ENCODE measurements around the gene PSAT1. TPM values are rescaled to one million over a fixed set of nuclear protein-coding genes. Genes with fewer than 3 reads are reported as not detected.
"Not testable (repeated sequence)": the region's sequence is repeated elsewhere in the genome, so short reads cannot be mapped to it uniquely, and the experiment has no call there.

Gene PSAT1
- total RNA-seq, 2 experiments from 2014 or later: 132 to 137 TPM

GRCh38 chr9:78278801-78279200 lies 18.1 kb upstream of the PSAT1 start:
- peaks cover under 1% of the 10 kb centered on the region for H3K9me3 Mint-ChIP-seq
- DNase-seq: no peak
- ChIA-PET POLR2A (interaction anchor here (0.6 kb wide), 1 partner anchor 10 kb away, joined by 3 read pairs; no protein-coding TSS in a partner anchor), CTCF (interaction anchor here (0.7 to 1.0 kb wide), 2 partner anchors 19 to 164 kb away, joined by 3 read pairs; no protein-coding TSS in a partner anchor)
- no peak overlapping the region for H3K4me3 Mint-ChIP-seq
- no peaks in the 10 kb centered on the region for H3K4me1 Mint-ChIP-seq (ENCODE audit: low read depth)
- intact Hi-C loops (cut with micrococcal nuclease): no loop called here
- H3K27me3 Mint-ChIP-seq: peaks cover 3% of the 10 kb centered on the region
- no peak overlapping the region for H3K27ac Mint-ChIP-seq
- H3K36me3 Mint-ChIP-seq: no peaks in the 10 kb centered on the region

- intact Hi-C loops (cut with micrococcal nuclease): no loop called here
- DNase-seq: no peak
- H3K36me3 Mint-ChIP-seq: no peaks in the 10 kb centered on the region
- peaks cover 3% of the 10 kb centered on the region for H3K27me3 Mint-ChIP-seq
- H3K4me3 Mint-ChIP-seq: no peak overlapping the region
- ChIA-PET POLR2A (no interaction called here), CTCF (no interaction called here)
- no peak overlapping the region for H3K27ac Mint-ChIP-seq
- no peaks in the 10 kb centered on the region for H3K4me1 Mint-ChIP-seq (ENCODE audit: low read depth)
- H3K9me3 Mint-ChIP-seq: peaks cover 2% of the 10 kb centered on the region
Measured at GRCh38 chr9:78280982-78281668, 15.8 kb upstream of the PSAT1 start.

GRCh38 chr9:78284181-78284580 lies 12.7 kb upstream of the PSAT1 start:
- H3K27ac Mint-ChIP-seq; H3K36me3 Mint-ChIP-seq; intact Hi-C loops (cut with micrococcal nuclease); H3K9me3 Mint-ChIP-seq; H3K4me1 Mint-ChIP-seq (ENCODE audit: low read depth); H3K27me3 Mint-ChIP-seq; H3K4me3 Mint-ChIP-seq; DNase-seq; POLR2A ChIA-PET: not testable (repeated sequence)
- CTCF ChIA-PET: interaction anchor here (1.3 kb wide), 1 partner anchor 85 kb away, joined by 4 read pairs; no protein-coding TSS in a partner anchor

- H3K27ac Mint-ChIP-seq: no peak overlapping the region
- ChIA-PET CTCF (no interaction called here), POLR2A (no interaction called here)
- H3K4me3 Mint-ChIP-seq: no peak overlapping the region
- no peak for DNase-seq
- H3K9me3 Mint-ChIP-seq: peaks cover 2% of the 10 kb centered on the region
- peaks cover 3% of the 10 kb centered on the region for H3K27me3 Mint-ChIP-seq
- intact Hi-C loops (cut with micrococcal nuclease): no loop called here
- H3K36me3 Mint-ChIP-seq: no peaks in the 10 kb centered on the region
- H3K4me1 Mint-ChIP-seq (ENCODE audit: low read depth): no peaks in the 10 kb centered on the region
Measured at GRCh38 chr9:78286125-78286524, 10.8 kb upstream of the PSAT1 start.

- ChIA-PET POLR2A (interaction anchor here (0.6 kb wide), 1 partner anchor 10 kb away, joined by 3 read pairs; the partner anchor contains the start of gene PSAT1), CTCF (interaction anchor here (0.6 kb wide), 1 partner anchor 794 kb away, joined by 3 read pairs; no protein-coding TSS in a partner anchor)
- H3K4me1 Mint-ChIP-seq (ENCODE audit: low read depth): no peaks in the 10 kb centered on the region
- intact Hi-C loops (cut with micrococcal nuclease): no loop called here
- peaks cover 3% of the 10 kb centered on the region for H3K27me3 Mint-ChIP-seq
- peaks cover 2% of the 10 kb centered on the region for H3K9me3 Mint-ChIP-seq
- DNase-seq: no peak
- H3K27ac Mint-ChIP-seq: no peak overlapping the region
- no peak overlapping the region for H3K4me3 Mint-ChIP-seq
- H3K36me3 Mint-ChIP-seq: no peaks in the 10 kb centered on the region
Measured at GRCh38 chr9:78286946-78287388, 10.0 kb upstream of the PSAT1 start.

- Mint-ChIP-seq H3K9me3 (peaks cover 2% of the 10 kb centered on the region), H3K36me3 (no peaks in the 10 kb centered on the region), H3K4me1 (ENCODE audit: low read depth) (peaks cover 8% of the 10 kb centered on the region), H3K27ac (no peak overlapping the region), H3K4me3 (no peak overlapping the region), H3K27me3 (peaks cover 1% of the 10 kb centered on the region)
- CTCF ChIA-PET: no interaction called here
- intact Hi-C loops (cut with micrococcal nuclease): no loop called here
- no peak for DNase-seq
- POLR2A ChIA-PET: interaction anchor here (0.5 kb wide), 1 partner anchor 9 kb away, joined by 3 read pairs; no protein-coding TSS in a partner anchor
Measured at GRCh38 chr9:78288214-78288892, 8.6 kb upstream of the PSAT1 start.

- no peak overlapping the region for H3K4me3 Mint-ChIP-seq
- ChIA-PET CTCF (no interaction called here), POLR2A (no interaction called here)
- peaks cover 11% of the 10 kb centered on the region for H3K4me1 Mint-ChIP-seq (ENCODE audit: low read depth)
- intact Hi-C loops (cut with micrococcal nuclease): no loop called here
- DNase-seq: no peak
- H3K27me3 Mint-ChIP-seq: no peaks in the 10 kb centered on the region
- H3K27ac Mint-ChIP-seq: no peak overlapping the region
- H3K9me3 Mint-ChIP-seq: no peaks in the 10 kb centered on the region
- no peaks in the 10 kb centered on the region for H3K36me3 Mint-ChIP-seq
Measured at GRCh38 chr9:78289474-78289873, 7.5 kb upstream of the PSAT1 start.

GRCh38 chr9:78291240-78291925 lies 5.5 kb upstream of the PSAT1 start:
- Mint-ChIP-seq H3K27me3 (no peaks in the 10 kb centered on the region), H3K27ac (no peak overlapping the region), H3K4me3 (no peak overlapping the region), H3K36me3 (no peaks in the 10 kb centered on the region), H3K9me3 (no peaks in the 10 kb centered on the region), H3K4me1 (ENCODE audit: low read depth) (peaks cover 20% of the 10 kb centered on the region)
- CTCF ChIA-PET: interaction anchor here (0.9 kb wide), 1 partner anchor 78 kb away, joined by 3 read pairs; no protein-coding TSS in a partner anchor
- intact Hi-C loops (cut with micrococcal nuclease): no loop called here
- POLR2A ChIA-PET: no interaction called here
- DNase-seq: no peak

- Mint-ChIP-seq H3K36me3 (no peaks in the 10 kb centered on the region), H3K4me1 (ENCODE audit: low read depth) (peaks cover 24% of the 10 kb centered on the region), H3K4me3 (no peak overlapping the region), H3K27ac (no peak overlapping the region), H3K27me3 (no peaks in the 10 kb centered on the region), H3K9me3 (no peaks in the 10 kb centered on the region)
- POLR2A ChIA-PET: no interaction called here
- intact Hi-C loops (cut with micrococcal nuclease): no loop called here
- DNase-seq: no peak
- CTCF ChIA-PET: interaction anchor here (0.9 kb wide), 1 partner anchor 77 kb away, joined by 3 read pairs; no protein-coding TSS in a partner anchor
Measured at GRCh38 chr9:78292026-78292425, 4.9 kb upstream of the PSAT1 start.

GRCh38 chr9:78292716-78293497 lies 4.0 kb upstream of the PSAT1 start:
- ChIA-PET CTCF (interaction anchor here (0.7 kb wide), 1 partner anchor 472 kb away, joined by 4 read pairs; no protein-coding TSS in a partner anchor), POLR2A (interaction anchor here (0.6 kb wide), 1 partner anchor 25 kb away, joined by 3 read pairs; no protein-coding TSS in a partner anchor)
- intact Hi-C loops (cut with micrococcal nuclease): no loop called here
- H3K36me3 Mint-ChIP-seq: peaks cover 5% of the 10 kb centered on the region
- no peak overlapping the region for H3K27ac Mint-ChIP-seq
- no peaks in the 10 kb centered on the region for H3K9me3 Mint-ChIP-seq
- peak; percentile 55 for DNase-seq
- no peaks in the 10 kb centered on the region for H3K27me3 Mint-ChIP-seq
- H3K4me3 Mint-ChIP-seq: peak overlapping the region; percentile 50
- H3K4me1 Mint-ChIP-seq (ENCODE audit: low read depth): peaks cover 27% of the 10 kb centered on the region

GRCh38 chr9:78294290-78295176 lies 2.4 kb upstream of the PSAT1 start:
- no peaks in the 10 kb centered on the region for H3K9me3 Mint-ChIP-seq
- POLR2A ChIA-PET: no interaction called here
- CTCF ChIA-PET: no interaction called here

More at GRCh38 chr9:78294290-78295176, 2.4 kb upstream of the PSAT1 start:
- H3K27ac Mint-ChIP-seq: no peak overlapping the region
- H3K4me3 Mint-ChIP-seq: no peak overlapping the region
- H3K4me1 Mint-ChIP-seq (ENCODE audit: low read depth): peaks cover 38% of the 10 kb centered on the region
- peaks cover 13% of the 10 kb centered on the region for H3K36me3 Mint-ChIP-seq
- intact Hi-C loops (cut with micrococcal nuclease): loop anchor here (5.0 kb wide), 2 partner anchors 177 to 817 kb away; no protein-coding TSS in a partner anchor
- H3K27me3 Mint-ChIP-seq: no peaks in the 10 kb centered on the region
- DNase-seq: no peak
